GM10248 (cell line): ENCODE results near the gene SGSH.

Source experiments
- CTCF ChIA-PET: fragments of 300-600 bp; sonication (Branson Sonifier 250); formaldehyde crosslinking; extraction: SDS; loops from one replicate; lab custom pipeline; 2021; ENCODE audit warnings: antibody characterized with exemption; lab: Yijun Ruan, JAX
- POLR2A ChIA-PET: fragments of 350-650 bp; sonication (Branson Sonifier 250); formaldehyde crosslinking; extraction: SDS; loops from one replicate; lab custom pipeline; 2020; ENCODE audit warnings: antibody characterized with exemption; lab: Yijun Ruan, JAX
- DNase-seq: peaks from one replicate; pipeline ENCODE4 v3.0.0; 2012; ENCODE audit errors: extremely low spot score
- TF ChIP-seq, protein P1 (sequence below): IDR thresholded peaks from 2 replicates; pipeline ENCODE4 v1.5.1; 2012; ENCODE audit warnings: mild to moderate bottlenecking, low read depth; ENCODE audit errors: extremely low read depth, missing control alignments, control extremely low read depth

Gene SGSH

GRCh38 chr17:80243526-80244433, 23.6 kb upstream of the SGSH start:
- ChIA-PET CTCF (interaction anchor here (1.7 kb wide), 1 partner anchor 9 kb away, joined by 4 read pairs; no protein-coding TSS in a partner anchor), POLR2A (interaction anchor here (0.6 kb wide), 2 partner anchors 19 to 22 kb away, joined by 4 to 6 read pairs; no protein-coding TSS in a partner anchor)
- DNase-seq: no peak
- TF ChIP-seq, protein P1, sequence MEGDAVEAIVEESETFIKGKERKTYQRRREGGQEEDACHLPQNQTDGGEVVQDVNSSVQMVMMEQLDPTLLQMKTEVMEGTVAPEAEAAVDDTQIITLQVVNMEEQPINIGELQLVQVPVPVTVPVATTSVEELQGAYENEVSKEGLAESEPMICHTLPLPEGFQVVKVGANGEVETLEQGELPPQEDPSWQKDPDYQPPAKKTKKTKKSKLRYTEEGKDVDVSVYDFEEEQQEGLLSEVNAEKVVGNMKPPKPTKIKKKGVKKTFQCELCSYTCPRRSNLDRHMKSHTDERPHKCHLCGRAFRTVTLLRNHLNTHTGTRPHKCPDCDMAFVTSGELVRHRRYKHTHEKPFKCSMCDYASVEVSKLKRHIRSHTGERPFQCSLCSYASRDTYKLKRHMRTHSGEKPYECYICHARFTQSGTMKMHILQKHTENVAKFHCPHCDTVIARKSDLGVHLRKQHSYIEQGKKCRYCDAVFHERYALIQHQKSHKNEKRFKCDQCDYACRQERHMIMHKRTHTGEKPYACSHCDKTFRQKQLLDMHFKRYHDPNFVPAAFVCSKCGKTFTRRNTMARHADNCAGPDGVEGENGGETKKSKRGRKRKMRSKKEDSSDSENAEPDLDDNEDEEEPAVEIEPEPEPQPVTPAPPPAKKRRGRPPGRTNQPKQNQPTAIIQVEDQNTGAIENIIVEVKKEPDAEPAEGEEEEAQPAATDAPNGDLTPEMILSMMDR: no peak

GRCh38 chr17:80242505-80242904, 22.4 kb upstream of the SGSH start:
- POLR2A ChIA-PET: no interaction called here
- CTCF ChIA-PET: interaction anchor here (1.7 kb wide), 1 partner anchor 10 kb away, joined by 4 read pairs; no protein-coding TSS in a partner anchor
- DNase-seq: no peak
- TF ChIP-seq, protein P1: no peak

- TF ChIP-seq, protein P1: no peak
- DNase-seq: no peak
- POLR2A ChIA-PET: no interaction called here
- CTCF ChIA-PET: interaction anchor here (0.9 to 2.7 kb wide), 3 partner anchors 10 to 30 kb away, joined by 3 to 8 read pairs (median 3); no protein-coding TSS in a partner anchor
Measured at GRCh38 chr17:80237386-80237785, 17.3 kb upstream of the SGSH start.

- no peak for DNase-seq
- TF ChIP-seq, protein P1: no peak
- ChIA-PET POLR2A (no interaction called here), CTCF (interaction anchor here (0.9 to 2.7 kb wide), 3 partner anchors 9 to 30 kb away, joined by 3 to 8 read pairs (median 3); no protein-coding TSS in a partner anchor)
Measured at GRCh38 chr17:80236911-80237310, 16.8 kb upstream of the SGSH start.

GRCh38 chr17:80233202-80233601, 13.1 kb upstream of the SGSH start:
- CTCF ChIA-PET: no interaction called here

DNA sequence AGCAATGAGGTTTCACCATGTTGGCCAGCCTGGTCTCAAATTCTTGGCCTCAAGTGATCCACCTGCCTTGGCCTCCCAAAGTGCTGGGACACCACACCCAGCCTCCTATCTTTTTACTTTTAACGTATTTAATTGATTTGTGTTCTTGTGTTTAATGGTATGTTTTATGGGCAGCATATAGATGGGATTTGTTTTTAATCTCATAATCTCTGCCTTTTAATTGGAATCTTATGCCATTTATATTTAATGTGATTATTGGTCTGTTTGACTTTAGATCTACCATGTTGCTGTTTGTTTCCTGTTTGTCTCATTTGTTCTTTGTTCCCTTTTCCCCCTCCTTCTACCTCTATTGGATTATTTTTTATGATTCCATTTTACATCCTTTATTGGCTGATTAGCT, 12.3 kb upstream of the SGSH start:
- POLR2A ChIA-PET: interaction anchor here (0.6 kb wide), 1 partner anchor 24 kb away, joined by 4 read pairs; no protein-coding TSS in a partner anchor
- no peak for DNase-seq
- CTCF ChIA-PET: interaction anchor here (1.0 kb wide), 1 partner anchor 37 kb away, joined by 3 read pairs; no protein-coding TSS in a partner anchor
- TF ChIP-seq, protein P1: no peak

More at GRCh38 chr17:80233202-80233601, 13.1 kb upstream of the SGSH start:
- TF ChIP-seq, protein P1: no peak
- POLR2A ChIA-PET: no interaction called here
- DNase-seq: no peak
